NCI-H128 (cell line): ENCODE data around the gene SAV1.
A peak's percentile ranks its signal among the peaks of the same experiment; 100 is the strongest.
"Not testable (repeated sequence)": the region's sequence is repeated elsewhere in the genome, so short reads cannot be mapped to it uniquely, and the experiment has no call there.

ENCODE experiments used
- DNase-seq: peaks from one replicate; lab custom pipeline; 2025; ENCODE audit not compliant: unreplicated experiment; lab: John Stamatoyannopoulos, UW

The SAV1 gene

DNA sequence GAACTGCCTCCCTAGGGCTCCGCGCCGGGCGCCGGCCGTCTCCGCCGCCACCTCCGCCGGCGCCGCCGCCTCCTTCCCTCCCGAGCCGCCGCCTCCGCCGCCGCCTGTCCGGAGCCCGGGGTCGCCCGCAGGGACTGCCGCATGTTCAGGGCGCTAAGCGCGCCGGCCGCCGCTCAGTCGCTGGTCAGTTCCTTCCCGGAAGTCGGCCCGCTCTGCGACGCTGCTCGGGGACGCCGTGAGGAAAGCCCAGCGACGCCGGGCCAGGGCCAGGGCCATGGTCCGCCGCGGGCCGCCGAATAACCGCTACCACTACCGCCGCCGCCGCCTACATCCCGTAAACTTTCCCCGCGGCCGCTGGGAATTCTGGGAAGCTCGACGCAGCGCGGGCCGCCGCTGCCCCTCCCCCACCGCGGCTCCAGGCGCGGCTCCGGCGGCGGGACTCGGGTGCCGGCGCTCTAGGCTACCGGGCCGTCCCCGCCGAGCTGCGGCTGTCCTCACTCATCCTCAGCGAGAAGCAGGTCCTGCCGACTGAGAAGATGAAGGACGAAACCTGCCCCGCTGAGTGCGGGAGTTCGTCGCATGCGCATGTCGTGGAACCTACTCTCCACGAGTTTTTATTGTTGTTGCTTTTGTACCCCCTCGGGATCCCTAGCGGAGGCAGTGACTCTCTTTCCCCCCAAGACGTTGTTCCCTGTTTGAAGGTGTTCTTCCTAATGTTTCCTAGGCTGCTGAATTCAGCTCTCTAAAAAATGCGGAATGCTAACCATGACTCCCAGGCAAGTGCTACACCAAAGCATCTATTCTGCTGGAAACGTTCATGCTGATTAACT lies at the start of gene SAV1:
SAV1 (minus strand) TSS at position 311 of the 830 bp plus-strand sequence. CDS start 339 bp downstream, outside the sequence.
- peak; percentile 50 for DNase-seq

DNA sequence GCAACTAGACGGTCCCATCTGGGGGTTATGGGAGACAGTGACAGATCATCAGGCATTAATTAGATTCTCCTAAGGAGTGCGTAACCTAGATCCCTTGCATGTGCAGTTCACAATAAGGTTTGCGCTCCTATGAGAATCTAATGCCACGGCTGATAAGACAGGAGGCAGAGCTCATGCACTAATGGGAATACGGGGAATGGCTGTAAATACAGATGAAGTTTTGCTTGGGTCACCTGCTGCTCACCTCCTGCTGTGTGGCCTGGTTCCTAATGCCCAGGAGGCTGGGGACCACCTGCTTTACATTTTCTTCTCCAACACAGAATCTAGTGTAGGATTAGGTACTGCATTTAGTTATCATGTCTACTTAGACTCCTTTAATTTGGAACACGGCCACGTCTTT lies 49.7 kb upstream of the SAV1 start:
- DNase-seq, result no peak

DNA sequence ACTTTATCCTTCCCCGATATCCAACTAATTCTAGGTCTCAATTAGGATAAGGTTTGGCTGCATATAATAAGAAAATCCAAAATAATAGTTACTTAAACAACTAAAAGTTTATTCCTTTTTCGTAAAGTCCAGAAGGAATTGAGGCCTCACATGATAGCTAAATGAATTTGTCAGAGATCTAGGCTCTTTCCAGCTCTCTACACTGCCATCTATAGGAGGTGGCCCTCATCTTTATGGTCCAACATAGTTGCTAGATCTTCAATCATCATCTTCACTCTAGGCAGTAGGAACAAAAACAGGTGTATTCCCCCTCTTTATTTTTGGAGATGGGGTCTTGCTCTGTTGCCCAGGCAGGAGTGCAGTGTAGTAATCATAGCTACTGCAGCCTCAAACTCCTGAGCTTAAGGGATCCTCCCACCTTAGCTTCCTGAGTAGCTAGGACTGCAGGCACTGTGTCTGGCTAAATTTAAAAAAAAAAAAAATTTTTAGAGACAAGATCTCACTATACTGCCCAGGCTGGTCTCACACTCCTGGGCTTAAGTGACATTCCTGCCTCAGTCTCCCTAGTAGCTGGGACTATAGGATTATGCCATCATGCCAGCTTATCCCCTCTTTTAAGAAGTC lies 46.5 kb upstream of the SAV1 start:
- no peak for DNase-seq

DNA sequence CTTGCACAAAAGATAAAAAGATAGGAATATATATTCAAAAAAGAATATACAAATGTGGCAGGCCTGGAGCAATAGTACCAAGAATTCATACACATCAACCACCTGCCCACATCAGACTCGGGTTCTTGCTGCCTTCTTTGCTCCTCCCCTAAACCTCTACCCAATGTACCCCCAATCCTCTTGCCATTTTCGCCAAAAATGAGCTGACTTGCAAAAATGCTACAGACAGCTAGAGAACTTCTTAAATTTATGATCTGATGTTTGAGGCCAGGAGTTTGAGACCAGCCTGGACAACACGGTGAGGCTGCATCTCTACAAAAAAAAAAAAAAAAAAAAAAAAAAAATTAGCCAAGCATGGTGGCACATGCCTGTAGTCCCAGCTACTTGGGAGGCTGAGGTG lies 42.9 kb upstream of the SAV1 start:
- DNase-seq, result no peak

DNA sequence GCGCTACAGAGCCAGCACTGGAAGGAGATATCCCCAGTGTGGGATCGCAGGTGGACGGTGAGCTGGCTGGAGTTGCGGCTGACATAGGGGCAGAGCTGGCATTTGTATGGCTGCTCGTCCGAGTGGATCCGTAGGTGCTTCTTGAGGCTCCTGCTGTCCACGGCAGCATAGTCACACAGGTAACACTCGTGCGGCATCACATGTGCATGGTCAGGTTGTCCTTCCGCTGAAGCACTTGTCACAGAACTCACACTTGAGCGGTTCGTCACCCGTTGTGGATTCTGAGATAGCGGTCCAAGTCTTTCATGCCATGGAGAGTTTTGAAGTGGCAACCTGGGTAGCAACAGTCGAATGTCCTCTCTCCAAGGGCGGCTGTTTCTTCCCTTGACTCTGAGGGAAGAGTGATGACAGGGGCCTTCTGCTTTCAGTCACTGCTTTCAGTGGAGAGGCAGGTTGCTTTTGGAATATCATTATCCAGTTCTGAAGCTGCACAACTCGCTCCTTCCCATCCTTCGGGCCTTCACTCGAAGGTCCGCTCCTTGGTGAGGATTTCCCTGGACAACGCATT lies 37.0 kb upstream of the SAV1 start:
- DNase-seq, result no peak

DNA sequence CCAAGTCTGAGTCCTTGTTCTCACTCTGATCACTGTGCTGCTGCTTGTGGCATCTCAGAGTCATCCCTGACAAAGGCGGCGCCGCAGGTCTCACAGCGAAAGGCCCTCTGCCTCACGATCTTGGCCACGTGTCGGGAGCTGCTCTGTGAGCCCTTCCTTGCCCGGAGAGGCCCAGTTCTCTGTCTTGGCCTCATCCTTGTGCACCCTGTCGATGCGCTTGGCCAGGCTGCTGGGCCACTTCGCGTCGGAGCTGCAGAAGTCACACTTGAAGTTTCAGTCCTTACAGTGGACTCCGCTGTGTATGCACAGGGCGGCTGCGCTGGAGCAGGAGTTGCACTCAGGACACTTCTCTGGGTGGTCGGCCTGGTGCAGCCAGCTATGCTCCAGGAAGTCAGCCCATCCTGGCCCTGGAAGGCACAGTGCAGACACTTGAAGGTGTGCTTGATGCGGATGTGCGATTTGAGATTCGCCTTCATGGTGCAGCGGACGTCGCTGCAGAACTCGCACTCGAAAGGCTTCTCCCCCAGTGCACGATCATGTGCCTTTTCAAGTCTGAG lies 36.4 kb upstream of the SAV1 start:
- DNase-seq, result no peak

DNA sequence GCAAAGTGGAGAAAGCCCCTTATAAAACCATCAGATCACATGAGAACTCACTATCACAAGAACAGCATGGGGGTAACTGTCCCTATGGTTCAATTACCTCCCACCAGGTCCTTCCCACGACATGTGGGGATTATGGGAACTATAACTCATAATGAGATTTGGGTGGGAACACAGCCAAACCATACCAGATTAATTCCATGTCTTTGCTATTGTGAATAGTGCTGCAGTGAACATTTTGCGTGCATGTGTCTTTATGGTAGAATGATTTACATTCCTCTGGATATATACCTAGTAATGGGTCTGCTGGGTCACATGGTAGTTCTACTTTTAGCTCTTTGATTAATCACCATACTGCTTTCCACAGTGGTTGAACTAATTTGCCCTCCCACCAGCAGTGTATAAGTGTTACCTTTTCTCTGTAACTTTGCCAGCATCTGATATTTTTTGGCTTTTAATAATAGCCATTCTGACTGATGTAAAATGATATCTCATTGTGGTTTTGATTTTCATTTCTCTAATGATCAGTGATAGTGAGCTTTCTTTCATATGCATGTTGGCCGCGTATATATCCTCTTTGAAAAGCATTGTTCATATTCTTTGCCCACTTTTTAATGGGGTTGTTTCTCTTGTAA lies 29.7 kb upstream of the SAV1 start:
- DNase-seq, result no peak

DNA sequence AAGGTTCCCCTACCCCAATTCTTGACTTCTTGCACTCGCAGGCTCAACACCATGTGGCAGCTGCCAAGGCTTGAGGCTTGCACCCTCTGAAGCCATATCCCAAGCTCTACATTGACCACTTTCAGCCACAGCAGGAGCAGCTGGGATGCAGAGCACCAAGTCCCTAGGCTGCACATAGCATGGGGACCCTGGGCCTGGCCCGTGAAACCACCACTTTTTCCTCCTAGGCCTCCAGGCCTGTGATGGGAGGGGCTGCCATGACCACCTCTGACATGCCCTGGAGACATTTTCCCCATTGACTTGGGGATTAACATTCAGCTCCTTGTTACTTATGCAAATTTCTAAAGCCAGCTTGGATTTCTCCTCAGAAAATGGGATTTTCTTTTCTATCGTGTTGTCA lies 26.2 kb upstream of the SAV1 start:
- not testable (repeated sequence) for DNase-seq

DNA sequence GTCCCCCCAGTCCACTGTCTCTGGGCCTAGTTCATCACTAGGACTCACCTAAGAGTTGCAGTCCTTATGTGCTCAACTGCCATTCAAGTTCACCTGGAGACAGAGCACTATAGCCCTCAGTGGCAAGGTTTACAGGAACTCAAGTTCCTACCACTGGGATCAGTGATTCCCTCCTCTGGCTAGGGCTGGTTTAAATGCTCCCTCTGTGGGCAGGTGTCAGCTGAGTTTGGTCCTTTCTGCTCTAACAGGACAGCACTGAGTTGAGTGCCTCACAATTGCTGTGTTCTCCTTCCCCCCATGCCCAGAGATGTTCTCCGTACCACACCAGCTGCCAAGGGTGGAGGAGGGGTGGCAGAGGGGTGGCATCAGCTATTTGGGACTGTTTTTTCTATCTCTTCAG lies 20.8 kb upstream of the SAV1 start:
- DNase-seq, result no peak

DNA sequence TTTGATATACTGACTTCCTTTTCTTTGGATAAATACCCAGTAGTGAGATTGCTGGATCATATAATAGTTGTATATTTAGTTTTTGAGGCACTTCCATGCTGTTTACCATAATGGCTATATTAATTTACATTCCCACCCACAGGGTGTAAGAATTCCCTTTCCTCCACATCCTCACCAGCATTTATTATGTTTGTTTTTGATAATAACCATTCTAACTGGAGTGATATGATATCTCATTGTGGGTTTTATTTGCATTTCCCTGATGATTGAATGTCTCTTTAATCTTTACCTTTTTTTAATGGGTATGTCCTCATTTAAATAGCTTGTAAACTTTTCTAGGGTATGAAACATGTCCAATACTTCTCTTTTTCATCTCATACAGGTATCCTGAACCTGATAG lies 11.6 kb upstream of the SAV1 start:
- no peak for DNase-seq

DNA sequence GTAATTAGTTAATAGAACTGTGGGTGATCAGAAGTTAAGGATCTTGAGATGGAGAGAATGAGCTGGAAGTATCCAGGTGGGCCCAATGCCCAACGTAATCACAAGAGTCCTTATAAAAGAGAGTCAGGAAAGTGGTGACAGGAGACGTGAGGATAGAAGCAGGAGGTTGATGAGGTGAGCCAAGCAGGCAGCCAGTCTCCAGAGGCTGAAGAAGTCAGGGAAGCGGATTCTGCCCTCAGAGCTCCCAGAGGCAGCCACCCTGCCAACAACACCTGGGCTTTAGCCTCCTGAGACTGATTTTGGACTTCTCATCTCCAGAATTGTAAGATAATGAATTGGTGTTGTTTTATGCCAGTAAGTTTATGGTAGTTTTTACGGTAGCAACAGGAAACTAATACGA lies 10.1 kb upstream of the SAV1 start:
- no peak for DNase-seq

DNA sequence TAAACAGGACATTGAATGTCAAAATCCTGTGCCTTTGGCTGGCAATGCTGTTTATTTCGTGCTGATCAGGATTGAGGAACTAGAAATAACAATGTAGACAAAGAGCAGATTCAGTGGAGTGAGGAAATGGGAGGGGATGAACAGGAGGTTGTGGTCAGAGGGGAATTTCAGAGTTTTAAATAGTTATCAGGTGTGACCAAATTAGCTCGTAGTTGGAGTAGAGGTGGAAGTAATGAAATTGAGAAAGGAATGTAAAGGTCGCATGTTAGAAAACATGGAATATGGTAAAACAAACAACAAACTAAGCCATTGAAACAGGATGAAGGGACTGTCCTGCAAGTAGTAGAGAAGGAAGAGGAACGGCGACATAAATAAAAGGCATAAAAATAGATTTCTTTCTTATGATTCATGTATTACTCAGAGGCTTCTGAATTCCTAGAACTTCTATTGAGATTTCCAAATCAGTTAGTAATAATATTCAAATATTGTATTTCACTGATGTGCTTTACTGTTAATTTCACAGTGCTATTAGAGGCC lies 9.5 kb upstream of the SAV1 start:
- DNase-seq, result no peak

DNA sequence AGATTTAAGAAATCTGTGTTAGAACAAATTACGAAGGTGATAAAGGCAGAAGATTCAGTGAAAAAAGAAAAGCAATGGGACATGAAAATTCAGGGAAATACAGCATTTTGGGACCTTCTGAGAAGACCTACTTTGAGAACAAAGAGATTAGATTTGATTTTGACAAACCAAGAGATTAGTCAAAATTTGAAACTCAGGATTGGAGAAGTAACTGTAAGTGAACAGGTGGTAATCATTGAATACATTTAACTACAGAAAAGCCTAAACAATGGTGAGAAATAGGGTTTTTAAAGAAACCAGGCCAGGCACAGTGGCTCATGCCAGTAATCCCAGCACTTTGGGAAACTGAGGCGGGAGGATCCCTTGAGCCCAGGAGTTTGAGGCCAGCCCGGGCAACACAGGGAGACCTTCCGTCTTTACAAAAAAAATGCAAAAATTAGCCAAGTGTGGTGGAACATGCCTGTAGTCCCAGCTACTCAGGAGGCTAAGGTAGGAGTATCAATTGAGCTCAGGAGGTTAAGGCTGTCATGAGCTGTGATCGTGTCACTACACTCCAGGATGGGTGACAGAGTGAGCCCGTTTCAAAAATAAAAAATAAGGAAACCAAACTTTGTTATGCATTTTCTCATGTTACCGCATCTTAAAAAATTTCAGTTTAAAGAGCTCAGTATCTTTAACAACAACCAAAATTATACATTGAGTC lies 8.9 kb upstream of the SAV1 start:
- no peak for DNase-seq

DNA sequence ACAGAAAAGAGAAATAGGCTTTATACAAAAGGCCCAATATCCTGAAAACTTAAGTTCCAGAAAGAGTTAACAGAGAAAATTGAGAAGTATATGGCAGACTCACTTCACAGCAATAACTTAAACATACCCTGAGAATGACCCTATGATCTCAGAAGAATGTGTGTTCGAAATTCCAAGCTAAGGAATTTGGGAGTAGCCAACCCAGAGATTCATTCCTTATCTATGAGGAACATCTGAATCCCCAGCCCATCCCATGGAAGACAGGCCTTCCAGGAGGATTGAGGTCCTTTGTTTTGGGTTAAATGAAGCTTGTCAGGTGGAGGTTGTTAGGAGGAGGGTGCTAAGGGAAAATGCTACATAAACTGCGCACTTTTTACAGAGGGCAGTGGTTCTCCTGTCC lies 7.5 kb upstream of the SAV1 start:
- no peak for DNase-seq

DNA sequence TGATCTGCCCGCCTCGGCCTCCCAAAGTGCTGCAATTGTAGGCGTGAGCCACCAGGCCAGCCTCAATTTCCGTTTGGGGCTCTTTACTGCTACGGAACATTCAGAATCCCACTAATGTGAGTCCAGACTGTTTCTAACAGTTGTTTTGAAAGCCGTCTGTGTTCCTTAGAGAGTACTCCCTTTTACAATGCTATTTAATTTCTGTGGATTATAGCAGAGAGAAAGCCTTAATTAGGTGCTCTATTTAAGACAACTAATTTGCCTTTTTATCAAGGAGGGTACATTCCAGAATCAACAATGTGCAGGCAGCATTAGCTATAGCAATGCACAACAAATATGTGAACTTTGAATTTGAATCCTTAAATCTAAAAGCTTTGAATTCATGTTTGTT lies 2.8 kb upstream of the SAV1 start:
- DNase-seq, result no peak

DNA sequence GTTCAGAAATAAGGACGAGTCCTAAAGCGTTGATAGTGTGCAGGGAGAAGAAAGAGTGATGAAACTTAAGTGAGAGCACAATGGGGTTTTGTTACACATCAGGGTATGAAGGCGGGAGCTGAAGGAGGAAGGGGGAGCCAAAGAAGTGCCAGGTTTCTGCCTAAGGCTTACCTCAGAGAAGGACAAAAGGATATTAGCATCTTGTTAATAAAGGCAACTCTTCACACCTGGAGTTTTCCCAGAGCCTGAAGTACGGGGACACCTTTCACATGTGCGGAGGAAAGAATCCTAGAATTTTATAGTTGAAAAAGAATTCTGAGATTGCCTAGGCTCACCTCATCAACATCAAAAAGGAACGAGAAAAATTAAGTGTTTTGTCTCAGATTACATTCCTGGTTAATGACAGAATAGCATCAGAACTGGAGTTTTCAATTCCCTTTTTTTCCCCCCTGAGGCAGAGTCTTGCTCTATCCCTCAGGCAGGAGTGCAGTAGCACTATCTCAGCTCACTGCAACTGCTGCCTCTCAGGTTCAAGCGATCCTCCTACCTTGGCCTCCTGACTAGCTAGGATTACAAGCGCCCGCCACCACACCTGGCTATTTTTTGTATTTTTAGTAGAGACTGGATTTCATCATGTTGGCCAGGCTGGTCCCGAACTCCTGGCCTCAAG lies 2.2 kb upstream of the SAV1 start:
- DNase-seq, result no peak

DNA sequence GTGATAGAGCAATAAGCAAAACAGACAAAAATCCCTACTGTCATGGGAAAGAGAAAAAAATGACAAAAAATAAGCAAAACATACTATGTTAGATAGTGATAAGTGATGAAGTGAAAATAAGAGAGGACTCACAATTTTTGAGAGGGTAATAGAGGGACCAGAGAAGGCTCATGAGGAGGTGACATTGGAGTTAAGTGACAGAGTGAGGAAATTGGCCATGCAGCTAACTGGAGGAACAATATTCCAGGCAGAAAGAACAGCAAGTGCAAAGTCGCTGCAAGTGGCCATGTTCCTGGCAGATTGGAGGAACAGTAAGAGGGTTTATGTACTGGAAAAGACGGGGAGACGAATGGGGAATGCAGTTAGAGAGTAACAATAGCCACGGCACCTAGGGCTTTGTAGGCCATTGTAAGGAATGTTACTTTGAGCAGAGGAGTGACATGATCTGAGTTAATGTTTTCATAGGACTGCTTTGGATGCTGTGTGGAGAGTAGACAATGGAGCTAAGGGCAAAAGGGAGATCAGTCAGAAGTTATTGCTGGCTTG lies 1.4 kb upstream of the SAV1 start:
- DNase-seq, result no peak

DNA sequence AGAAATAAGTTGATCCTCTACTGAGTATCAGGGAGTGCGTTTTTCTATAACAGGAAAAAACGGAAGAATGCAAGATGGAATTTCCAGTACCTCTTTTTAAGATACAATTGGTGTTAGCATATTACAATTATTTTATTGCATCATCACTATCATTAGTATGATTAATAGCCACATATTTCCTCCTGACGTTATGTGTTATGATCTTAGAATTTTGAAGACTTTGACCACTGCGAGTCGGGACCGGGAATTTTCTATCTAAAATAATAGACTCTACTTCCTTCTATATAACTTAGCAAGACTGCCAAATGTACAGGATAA lies 679 bp upstream of the SAV1 start:
- no peak for DNase-seq

DNA sequence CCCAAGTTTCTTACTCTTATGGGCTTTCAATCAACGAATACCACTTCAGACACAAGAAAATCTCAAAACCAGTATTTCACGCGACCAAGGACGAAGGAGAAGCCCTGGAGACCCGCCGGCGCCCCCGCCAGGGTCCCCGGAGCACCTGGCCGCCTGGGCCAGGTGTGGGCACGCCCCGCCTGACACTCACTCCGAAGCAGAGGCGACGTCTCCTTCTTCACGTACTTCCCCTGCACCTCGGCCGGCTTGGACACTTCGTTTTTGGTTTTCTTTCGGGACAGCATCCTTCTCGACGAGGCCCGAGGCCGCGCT lies 466 bp downstream of the SAV1 start:
- peak; percentile 7 for DNase-seq
